HCT116 (cell line): ENCODE data around the gene FCRL6.

Experiments used
- ATF3 ChIP-seq: IDR thresholded peaks from 2 replicates; pipeline ENCODE4 v1.6.1; 2012
- CTCF ChIP-seq, 3 experiments: fragments of 200-600 bp in 1 of 3; sonication (generic) in 1 of 3; IDR thresholded peaks in 2 of 3; conservative IDR thresholded peaks in 1 of 3; 2 replicates each; pipeline ENCODE4 v1.5.1; 2012 to 2017; ENCODE audit warnings: low read depth in 2 of 3, low read length in 2 of 3, antibody characterized with exemption in 1 of 3, borderline replicate concordance in 1 of 3, control low read depth in 1 of 3, mild to moderate bottlenecking in 1 of 3, mixed read lengths in 1 of 3, mixed run types in 1 of 3, moderate library complexity in 1 of 3; ENCODE audit not compliant: insufficient read depth in 1 of 3
- SRF ChIP-seq: IDR thresholded peaks from 2 replicates; pipeline ENCODE4 v1.6.1; 2012; ENCODE audit warnings: low read depth

GRCh38 chr1:159826441-159827101, 24.4 kb downstream of the FCRL6 start, which contains the start of gene SLAMF8:
- no peak for TF ChIP-seq ATF3
- no peak for TF ChIP-seq SRF
- TF ChIP-seq CTCF (IDR thresholded peaks at IDR 0.05 in 2 of 3, conservative IDR thresholded peaks at IDR 0.05 in 1 of 3; ENCODE audit: borderline replicate concordance in 1 of 3, insufficient read depth in 1 of 3, low read depth in 2 of 3, low read length in 2 of 3), result no peak
